Fibroblast of villous mesenchyme (primary cell): ENCODE results near the gene LRP1B. TPM values are rescaled to one million over a fixed set of nuclear protein-coding genes. Genes with fewer than 3 reads are reported as not detected.

Source experiments
- DNase-seq: peaks from one replicate; pipeline ENCODE4 v3.0.0-alpha.2; 2010; ENCODE audit warnings: low read depth
- H3K4me3 ChIP-seq: 2 replicates; pipeline ENCODE4 v1.5.1; 2011; ENCODE audit warnings: low read depth, mild to moderate bottlenecking, low read length
- CTCF ChIP-seq: IDR thresholded peaks from 2 replicates; pipeline ENCODE4 v1.5.1; 2012; ENCODE audit warnings: low read depth, mild to moderate bottlenecking, low read length; ENCODE audit not compliant: insufficient read depth
- total RNA-seq: library from RNA; depleted of rRNA; stranded (reverse); fragments of >200 nt; gene quantifications from 2 replicates; pipeline ENCODE4 v1.2.3, GENCODE V29; 2012

The LRP1B gene
- total RNA-seq, 1 donor, result 2.2 TPM

- no peak for TF ChIP-seq CTCF
- H3K4me3 ChIP-seq, result no peak overlapping the region
- no peak for DNase-seq
Measured at GRCh38 chr2:140603416-140603815, 1527.4 kb downstream of the LRP1B start.

- no peak for DNase-seq
- H3K4me3 ChIP-seq, result no peak overlapping the region
- TF ChIP-seq CTCF, result no peak
Measured at GRCh38 chr2:140601801-140602200, 1529.0 kb downstream of the LRP1B start.

GRCh38 chr2:140601342-140601741 is 1529.5 kb downstream of the LRP1B start:
- no peak for DNase-seq

GRCh38 chr2:140600116-140600515 is 1530.7 kb downstream of the LRP1B start:
- no peak for TF ChIP-seq CTCF
- DNase-seq, result no peak
- no peak overlapping the region for H3K4me3 ChIP-seq

More at GRCh38 chr2:140601342-140601741, 1529.5 kb downstream of the LRP1B start:
- H3K4me3 ChIP-seq, result no peak overlapping the region
- no peak for TF ChIP-seq CTCF

GRCh38 chr2:140597836-140598235 is 1533.0 kb downstream of the LRP1B start:
- DNase-seq, result no peak
- no peak for TF ChIP-seq CTCF
- no peak overlapping the region for H3K4me3 ChIP-seq

GRCh38 chr2:140597205-140597604 is 1533.6 kb downstream of the LRP1B start:
- no peak overlapping the region for H3K4me3 ChIP-seq
- DNase-seq, result no peak
- no peak for TF ChIP-seq CTCF

GRCh38 chr2:140596447-140596846 is 1534.4 kb downstream of the LRP1B start:
- no peak for DNase-seq
- no peak for TF ChIP-seq CTCF
- no peak overlapping the region for H3K4me3 ChIP-seq
